Esophagus squamous epithelium (tissue), 5 donors: Measurements from ENCODE around the gene ARHGEF17. TPM values are rescaled to one million over a fixed set of nuclear protein-coding genes. Genes with fewer than 3 reads are reported as not detected.

ENCODE experiments used
- DNase-seq: peaks from one replicate; lab custom pipeline; 2025; lab: John Stamatoyannopoulos, UW
- H3K27ac ChIP-seq, 4 donors: fragments of 200-600 bp; sonication (generic); one replicate each; pipeline ENCODE4 v1.5.1; 2016 to 2019; ENCODE audit warnings: mild to moderate bottlenecking in 1 of 4
- H3K27me3 ChIP-seq, 4 donors: fragments of 200-600 bp; sonication (generic); 1 replicate in 3 of 4; 2 replicates in 1 of 4; pipeline versions ENCODE4 v1.5.1 to v1.6.0; 2017 to 2021; ENCODE audit warnings: antibody characterized with exemption in 1 of 4
- H3K36me3 ChIP-seq, 3 donors: fragments of 200-600 bp; sonication (generic); one replicate each; pipeline ENCODE4 v1.5.1; 2016 to 2019
- H3K4me1 ChIP-seq, 3 donors: fragments of 200-600 bp; sonication (generic); one replicate each; pipeline ENCODE4 v1.5.1; 2017 to 2019
- H3K4me3 ChIP-seq, 4 donors: fragments of 200-600 bp; sonication (generic); 1 replicate in 3 of 4; 2 replicates in 1 of 4; pipeline ENCODE4 v1.5.1; 2016 to 2019; ENCODE audit warnings: mild to moderate bottlenecking in 2 of 4, moderate library complexity in 1 of 4
- H3K9me3 ChIP-seq, 3 donors: fragments of 200-600 bp; sonication (generic); one replicate each; pipeline ENCODE4 v1.5.1; 2016 to 2019
- CTCF ChIP-seq, 6 experiments: fragments of 450-650 bp in 4 of 6; fragments of 200-600 bp in 2 of 6; sonication (generic) in 2 of 6; IDR thresholded peaks; one replicate each; pipeline ENCODE4 v1.5.1; 2016 to 2019; ENCODE audit warnings: antibody characterized with exemption in 6 of 6, mild to moderate bottlenecking in 4 of 6, moderate library complexity in 4 of 6
- POLR2A ChIP-seq, 4 donors: fragments of 450-650 bp; IDR thresholded peaks; one replicate each; pipeline ENCODE4 v1.6.1; 2017; ENCODE audit warnings: antibody characterized with exemption in 4 of 4, mild to moderate bottlenecking in 4 of 4, moderate library complexity in 3 of 4
- WGBS, 2 donors: methylation state at CpG; one replicate each; pipeline ENCODE4 v1.1.5; 2018; 5-methylcytosine and 5-hydroxymethylcytosine counted together
- intact Hi-C: fragments of 100-400 bp; cut with DNase I; formaldehyde crosslinking; loops from one replicate; pipeline ENCODE4 v1.15.0; 2022
- total RNA-seq, 4 donors: library from RNA; depleted of rRNA; stranded (reverse); fragments of >200 nt; gene quantifications; one replicate each; pipeline ENCODE4 v1.1.0, GENCODE V29; 2016
- donor health status: DM: yes; HTN: yes; CAD: no.

Gene ARHGEF17
- total RNA-seq, 4 donors from 2014 or later = 3.2 to 23.1 (median 5.4) TPM

GRCh38 chr11:73310076-73310475 lies 2.0 kb downstream of the ARHGEF17 start:
- intact Hi-C loops = no loop called here
- Histone ChIP-seq H3K27ac (peak overlapping the region; percentile 85 to 96 (median 88)), H3K9me3 (no peaks in the 10 kb centered on the region), H3K4me1 (peaks cover 5 to 88% (median 55%) of the 10 kb centered on the region in 3 donors), H3K36me3 (no peaks in the 10 kb centered on the region), H3K4me3 (peak overlapping the region; percentile 59 to 89 (median 72)), H3K27me3 (peaks cover 0 to 18% (median 0%) of the 10 kb centered on the region in 4 donors)
- 83 to 85% methylated on average over 4 to 10 of the region's 16 CpGs for WGBS, 2 donors
- no peak for DNase-seq
- TF ChIP-seq CTCF (IDR thresholded peaks at IDR 0.05) (no peak), POLR2A (IDR thresholded peaks at IDR 0.05) (no peak)

GRCh38 chr11:73310661-73311393 lies 2.8 kb downstream of the ARHGEF17 start:
- Histone ChIP-seq H3K36me3 (no peaks in the 10 kb centered on the region), H3K27me3 (peaks cover 0 to 18% (median 0%) of the 10 kb centered on the region in 4 donors), H3K9me3 (no peaks in the 10 kb centered on the region), H3K4me1 (peaks cover 8 to 96% (median 55%) of the 10 kb centered on the region in 3 donors), H3K27ac (peak overlapping the region in 3 of 4 donors; percentile 85 to 96 (median 90)), H3K4me3 (peak overlapping the region; percentile 1 to 89 (median 72))
- WGBS, 2 donors = 47 to 80% methylated on average over 2 of the region's 22 CpGs
- intact Hi-C loops = no loop called here
- no peak for TF ChIP-seq CTCF (IDR thresholded peaks at IDR 0.05)
- TF ChIP-seq POLR2A (IDR thresholded peaks at IDR 0.05) = no peak
- no peak for DNase-seq

- DNase-seq = no peak
- peaks cover 0 to 18% (median 0%) of the 10 kb centered on the region in 4 donors for H3K27me3 ChIP-seq
- peaks cover 8 to 100% (median 60%) of the 10 kb centered on the region in 3 donors for H3K4me1 ChIP-seq
- TF ChIP-seq CTCF (IDR thresholded peaks at IDR 0.05) = no peak
- no peak for TF ChIP-seq POLR2A (IDR thresholded peaks at IDR 0.05)
- 82% methylated on average over 5 of the region's 18 CpGs; no CpG with 5 or more reads in 1 of the 2 donors for WGBS, 2 donors
- H3K36me3 ChIP-seq = no peaks in the 10 kb centered on the region
- intact Hi-C loops = no loop called here
- H3K4me3 ChIP-seq = peak overlapping the region; percentile 4 to 89 (median 72)
- peak overlapping the region in 3 of 4 donors; percentile 85 to 96 (median 90) for H3K27ac ChIP-seq
- H3K9me3 ChIP-seq = no peaks in the 10 kb centered on the region
Measured at GRCh38 chr11:73311394-73311869, 3.4 kb downstream of the ARHGEF17 start.

GRCh38 chr11:73312036-73312435 lies 4.0 kb downstream of the ARHGEF17 start:
- peak overlapping the region in 3 of 4 donors; percentile 80 to 90 (median 85) for H3K27ac ChIP-seq
- peak overlapping the region; percentile 4 to 89 (median 72) for H3K4me3 ChIP-seq
- WGBS, 2 donors = 60 to 100% methylated on average over 1 of the region's 2 CpGs
- H3K27me3 ChIP-seq = peaks cover 0 to 18% (median 0%) of the 10 kb centered on the region in 4 donors
- no peaks in the 10 kb centered on the region for H3K9me3 ChIP-seq
- intact Hi-C loops = no loop called here
- no peak for TF ChIP-seq POLR2A (IDR thresholded peaks at IDR 0.05)
- no peak for TF ChIP-seq CTCF (IDR thresholded peaks at IDR 0.05)
- DNase-seq = no peak
- H3K36me3 ChIP-seq = no peaks in the 10 kb centered on the region
- peaks cover 8 to 100% (median 61%) of the 10 kb centered on the region in 3 donors for H3K4me1 ChIP-seq

GRCh38 chr11:73312851-73313327 lies 4.8 kb downstream of the ARHGEF17 start:
- 60 to 63% methylated on average over 2 to 5 of the region's 6 CpGs for WGBS, 2 donors
- H3K9me3 ChIP-seq = no peaks in the 10 kb centered on the region
- H3K27ac ChIP-seq = peak overlapping the region; percentile 42 to 90 (median 82)
- peak overlapping the region in 3 of 4 donors; percentile 70 to 89 (median 73) for H3K4me3 ChIP-seq
- H3K27me3 ChIP-seq = peaks cover 0 to 18% (median 0%) of the 10 kb centered on the region in 4 donors
- no peak for TF ChIP-seq CTCF (IDR thresholded peaks at IDR 0.05)
- TF ChIP-seq POLR2A (IDR thresholded peaks at IDR 0.05) = no peak
- no peak for DNase-seq
- intact Hi-C loops = no loop called here
- H3K36me3 ChIP-seq = no peaks in the 10 kb centered on the region
- peaks cover 16 to 100% (median 69%) of the 10 kb centered on the region in 3 donors for H3K4me1 ChIP-seq
